IPS-20b (cell line): ENCODE results near the gene SLC39A11.

ENCODE experiments used
- H3K27ac ChIP-seq: one replicate; pipeline ENCODE4 v1.5.1; 2013; ENCODE audit warnings: low read length
- H3K27me3 ChIP-seq: 2 replicates; pipeline ENCODE4 v1.6.1; 2013; ENCODE audit warnings: mild to moderate bottlenecking, low read length, inconsistent platforms; ENCODE audit not compliant: insufficient read depth
- H3K36me3 ChIP-seq: 2 replicates; pipeline ENCODE4 v1.6.1; 2013; ENCODE audit warnings: low read depth, mild to moderate bottlenecking, inconsistent platforms, low read length, moderate library complexity; ENCODE audit not compliant: insufficient read depth
- H3K4me1 ChIP-seq: 2 replicates; pipeline ENCODE4 v1.6.1; 2013; ENCODE audit warnings: mild to moderate bottlenecking, control low read depth, inconsistent platforms, low read length, moderate library complexity; ENCODE audit not compliant: insufficient read depth
- H3K4me3 ChIP-seq: 2 replicates; pipeline ENCODE4 v1.5.1; 2013; ENCODE audit warnings: mild to moderate bottlenecking, low read length, inconsistent platforms
- H3K9ac ChIP-seq: 2 replicates; pipeline ENCODE4 v1.6.1; 2013; ENCODE audit warnings: low read depth, mild to moderate bottlenecking, inconsistent platforms, low read length, moderate library complexity
- H3K9me3 ChIP-seq: 2 replicates; pipeline ENCODE4 v1.6.1; 2013; ENCODE audit warnings: mild to moderate bottlenecking, low read depth, low read length, inconsistent platforms; ENCODE audit not compliant: insufficient read depth

SLC39A11 gene

DNA sequence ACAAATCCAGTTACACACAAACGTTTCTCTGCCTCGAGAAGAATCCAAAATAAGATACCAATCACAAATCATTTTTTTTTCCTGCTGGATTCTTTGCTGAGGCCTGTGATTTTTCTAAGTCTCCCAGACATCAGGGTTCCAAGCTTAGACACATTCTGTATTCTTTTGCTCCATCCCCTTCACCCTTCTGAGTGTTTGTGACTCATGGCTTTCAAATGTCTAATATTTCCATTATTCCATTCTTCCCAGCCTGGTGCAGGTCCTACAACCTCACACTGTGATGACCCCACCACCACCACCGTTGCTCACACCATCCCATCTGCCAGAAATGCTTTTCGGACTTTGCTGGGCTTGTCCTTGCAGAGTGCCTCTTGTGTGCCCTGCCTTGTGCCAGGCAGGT lies 491.6 kb downstream of the SLC39A11 start:
- Histone ChIP-seq H3K9me3 (no peaks in the 10 kb centered on the region), H3K9ac (no peak overlapping the region), H3K4me1 (peaks cover 10% of the 10 kb centered on the region), H3K27ac (no peak overlapping the region), H3K27me3 (no peaks in the 10 kb centered on the region; the same call in 1 of the 2 replicates), H3K4me3 (no peak overlapping the region), H3K36me3 (no peaks in the 10 kb centered on the region)

GRCh38 chr17:72599891-72600290 lies 492.6 kb downstream of the SLC39A11 start:
- Histone ChIP-seq H3K27me3 (no peaks in the 10 kb centered on the region; the same call in 1 of the 2 replicates), H3K9me3 (no peaks in the 10 kb centered on the region), H3K9ac (no peak overlapping the region), H3K27ac (no peak overlapping the region), H3K4me3 (no peak overlapping the region), H3K4me1 (peaks cover 10% of the 10 kb centered on the region), H3K36me3 (no peaks in the 10 kb centered on the region)

DNA sequence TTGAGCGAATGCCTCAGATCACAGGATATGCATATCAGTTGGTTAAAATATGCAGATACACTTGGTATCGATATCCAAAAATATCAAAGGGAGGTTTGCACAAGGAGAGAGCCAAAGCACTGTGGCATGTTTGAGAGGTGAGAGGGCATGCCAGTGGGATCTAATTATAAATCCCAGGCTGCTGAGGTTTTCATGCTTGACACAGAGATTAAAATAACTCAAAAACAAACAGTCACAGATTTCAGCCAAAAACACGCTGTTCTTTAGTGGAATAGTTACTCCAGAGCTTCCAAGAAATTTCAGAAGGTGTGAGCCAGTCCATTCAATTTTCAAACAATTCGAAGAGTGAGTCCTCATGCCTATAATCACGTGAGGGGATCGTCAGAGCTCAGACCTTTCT lies 493.8 kb downstream of the SLC39A11 start:
- Histone ChIP-seq H3K36me3 (no peaks in the 10 kb centered on the region), H3K4me3 (no peak overlapping the region), H3K4me1 (peaks cover 10% of the 10 kb centered on the region), H3K9ac (no peak overlapping the region), H3K9me3 (no peaks in the 10 kb centered on the region), H3K27me3 (no peaks in the 10 kb centered on the region; the same call in 1 of the 2 replicates), H3K27ac (no peak overlapping the region)

DNA sequence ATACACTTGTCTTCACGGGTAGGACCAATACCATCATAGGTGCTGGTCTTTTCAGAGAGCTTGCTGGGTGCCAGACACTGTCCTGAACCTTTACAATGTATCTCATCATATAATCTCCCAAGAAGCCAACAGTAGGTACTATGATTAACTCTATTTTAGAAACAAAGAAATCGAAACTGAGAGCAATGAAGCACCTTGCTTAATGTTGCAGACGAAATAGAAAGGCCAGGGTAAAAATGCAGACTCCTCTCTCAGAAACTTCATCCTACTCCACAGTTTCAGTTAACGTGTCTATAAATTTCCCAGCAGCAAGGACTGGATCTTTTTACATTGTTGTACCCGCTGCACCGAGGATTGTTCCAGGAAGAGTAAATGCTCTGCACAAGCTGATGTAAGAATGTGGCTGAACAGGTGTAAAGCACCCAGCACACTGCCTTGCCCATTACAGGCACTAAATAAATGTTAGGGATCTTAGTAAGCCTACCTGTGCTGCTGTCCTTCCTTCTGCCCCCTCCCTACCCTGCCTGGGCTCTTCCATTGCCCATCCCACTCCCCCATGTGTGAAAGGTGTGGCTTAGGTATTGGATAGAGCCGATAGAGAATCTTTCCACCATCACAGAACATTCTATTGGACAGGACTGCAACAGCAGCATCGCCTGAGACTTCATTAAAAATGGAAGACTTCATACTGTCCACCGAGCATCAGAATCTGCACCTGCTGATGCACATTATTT lies 495.0 kb downstream of the SLC39A11 start:
- no peaks in the 10 kb centered on the region for H3K36me3 ChIP-seq
- H3K4me3 ChIP-seq: no peak overlapping the region

More for the DNA sequence above, 495.0 kb downstream of the SLC39A11 start:
- H3K4me1 ChIP-seq: peaks cover 1% of the 10 kb centered on the region
- H3K9ac ChIP-seq: no peak overlapping the region
- no peaks in the 10 kb centered on the region for H3K9me3 ChIP-seq
- H3K27ac ChIP-seq: no peak overlapping the region
- H3K27me3 ChIP-seq: peaks cover under 1% of the 10 kb centered on the region; the same call in 1 of the 2 replicates
